ENCODE measurements around the gene LY6G6C. TPM values are rescaled to one million over a fixed set of nuclear protein-coding genes. Genes with fewer than 3 reads are reported as not detected.

Gene LY6G6C
- total RNA-seq, 5 donors from 2014 or later (not counting 1 experiment from before 2014, with no cell fraction given), result not detected

Other genes with a start within 250 kb of the LY6G6C start
- 10 to 100 TPM; 15.7 to 21.7 (median 16.1) TPM for gene MICB, start 223.6 kb downstream of the LY6G6C start, total RNA-seq
- gene MCCD1, start 192.8 kb downstream of the LY6G6C start, total RNA-seq, result not detected
- 100 to 1,000 TPM; 507 to 669 (median 631) TPM for gene DDX39B, start 179.7 kb downstream of the LY6G6C start, total RNA-seq
- 1 to 10 TPM; 3.1 to 5.7 (median 4.1) TPM for gene ATP6V1G2, start 175.1 kb downstream of the LY6G6C start, total RNA-seq
- 10 to 100 TPM in 3 of 5 donors, 1 to 10 TPM in 2; 6.9 to 17.1 (median 11.6) TPM for gene NFKBIL1, start 174.1 kb downstream of the LY6G6C start, total RNA-seq
- gene LTA, start 149.5 kb downstream of the LY6G6C start, total RNA-seq, result 10 to 100 TPM; 12.5 to 23.9 (median 17.9) TPM
- gene TNF, start 146.2 kb downstream of the LY6G6C start, total RNA-seq, result 10 to 100 TPM; 13.8 to 28.0 (median 25.0) TPM
- gene LTB, start 139.3 kb downstream of the LY6G6C start, total RNA-seq, result 100 to 1,000 TPM; 398 to 926 (median 813) TPM
- gene LST1, start 135.5 kb downstream of the LY6G6C start, total RNA-seq, result 10 to 100 TPM; 13.4 to 28.0 (median 20.4) TPM
- 10 to 100 TPM; 13.6 to 38.0 (median 16.0) TPM for gene NCR3, start 128.7 kb downstream of the LY6G6C start, total RNA-seq
- gene AIF1, start 106.5 kb downstream of the LY6G6C start, total RNA-seq, result 10 to 100 TPM in 4 of 5 donors, 1 to 10 TPM in 1; 7.6 to 54.3 (median 18.1) TPM
- 100 to 1,000 TPM; 222 to 246 (median 230) TPM for gene PRRC2A, start 101.0 kb downstream of the LY6G6C start, total RNA-seq
- 100 to 1,000 TPM; 257 to 317 (median 301) TPM for gene BAG6, start 69.1 kb downstream of the LY6G6C start, total RNA-seq
- 1 to 10 TPM; 1.4 to 3.6 (median 3.2) TPM for gene APOM, start 65.9 kb downstream of the LY6G6C start, total RNA-seq
- 10 to 100 TPM; 16.3 to 36.2 (median 33.4) TPM for gene C6orf47, start 61.0 kb downstream of the LY6G6C start, total RNA-seq
- 10 to 100 TPM; 13.0 to 27.6 (median 23.3) TPM for gene GPANK1, start 56.7 kb downstream of the LY6G6C start, total RNA-seq
- gene CSNK2B, start 55.7 kb downstream of the LY6G6C start, total RNA-seq, result 100 to 1,000 TPM in 4 of 5 donors, 10 to 100 TPM in 1; 98.4 to 129 (median 126) TPM
- 10 to 100 TPM; 29.7 to 50.5 (median 40.9) TPM for gene LY6G5B, start 51.8 kb downstream of the LY6G6C start, total RNA-seq
- 1 to 10 TPM in 4 of 5 donors, under 1 TPM in 1; 0.75 to 8.8 (median 5.8) TPM for gene LY6G5C, start 40.7 kb downstream of the LY6G6C start, total RNA-seq
- gene ABHD16A, start 18.4 kb downstream of the LY6G6C start, total RNA-seq, result 10 to 100 TPM; 58.2 to 74.4 (median 61.2) TPM
- gene LY6G6F, start 14.9 kb downstream of the LY6G6C start, total RNA-seq, result not detected
- gene LY6G6D, start 6.4 kb downstream of the LY6G6C start, total RNA-seq, result not detected
- 1 to 10 TPM in 1 of 5 donors, under 1 TPM in 4; 0.26 to 2.6 (median 0.30) TPM for gene MPIG6B, start 1.6 kb upstream of the LY6G6C start, total RNA-seq
- gene DDAH2, start 7.6 kb upstream of the LY6G6C start, total RNA-seq, result 10 to 100 TPM in 4 of 5 donors, 1 to 10 TPM in 1; 9.0 to 13.2 (median 11.5) TPM
- 100 to 1,000 TPM in 4 of 5 donors, 10 to 100 TPM in 1; 89.5 to 146 (median 112) TPM for gene CLIC1, start 14.8 kb upstream of the LY6G6C start, total RNA-seq
- 10 to 100 TPM; 13.7 to 22.4 (median 14.4) TPM for gene MSH5, start 18.3 kb upstream of the LY6G6C start, total RNA-seq
- gene SAPCD1, start 40.9 kb upstream of the LY6G6C start, total RNA-seq, result 10 to 100 TPM in 1 of 5 donors, 1 to 10 TPM in 4; 3.1 to 10.7 (median 4.1) TPM
- 1 to 10 TPM; 1.4 to 8.0 (median 2.1) TPM for gene VWA7, start 55.6 kb upstream of the LY6G6C start, total RNA-seq
- gene VARS1, start 74.0 kb upstream of the LY6G6C start, total RNA-seq, result 10 to 100 TPM; 44.4 to 71.0 (median 62.5) TPM
- gene LSM2, start 85.2 kb upstream of the LY6G6C start, total RNA-seq, result 10 to 100 TPM; 24.2 to 36.4 (median 30.6) TPM
- 1 to 10 TPM; 2.8 to 8.5 (median 8.1) TPM for gene HSPA1L, start 93.5 kb upstream of the LY6G6C start, total RNA-seq
- 100 to 1,000 TPM in 1 of 5 donors, 10 to 100 TPM in 2, 1 to 10 TPM in 2; 8.8 to 117 (median 77.9) TPM for gene HSPA1A, start 93.8 kb upstream of the LY6G6C start, total RNA-seq
- gene HSPA1B, start 106.0 kb upstream of the LY6G6C start, total RNA-seq, result 100 to 1,000 TPM in 1 of 5 donors, 10 to 100 TPM in 2, 1 to 10 TPM in 2; 6.3 to 105 (median 67.9) TPM
- 10 to 100 TPM; 15.9 to 29.2 (median 19.9) TPM for gene NEU1, start 141.1 kb upstream of the LY6G6C start, total RNA-seq
- gene SLC44A4, start 157.3 kb upstream of the LY6G6C start, total RNA-seq, result under 1 TPM in 3 of 5 donors, not detected in 2; 0.13 to 0.96 (median 0.57) TPM
- 10 to 100 TPM; 49.1 to 83.8 (median 78.9) TPM for gene EHMT2, start 176.0 kb upstream of the LY6G6C start, total RNA-seq
- 1 to 10 TPM; 1.0 to 3.5 (median 3.1) TPM for gene ZBTB12, start 180.3 kb upstream of the LY6G6C start, total RNA-seq
- 1 to 10 TPM; 1.3 to 5.1 (median 3.7) TPM for gene C2, start 206.0 kb upstream of the LY6G6C start, total RNA-seq
- 1 to 10 TPM in 3 of 5 donors, not detected in 2; 1.3 to 2.2 (median 1.8) TPM for gene CFB, start 224.3 kb upstream of the LY6G6C start, total RNA-seq
- 10 to 100 TPM; 47.5 to 51.0 (median 49.4) TPM for gene NELFE, start 237.2 kb upstream of the LY6G6C start, total RNA-seq
- gene SKIC2, start 237.4 kb upstream of the LY6G6C start, total RNA-seq, result 100 to 1,000 TPM; 104 to 169 (median 112) TPM